PC-9 (cell line): ENCODE measurements around the gene UBTD1.

ENCODE experiments used
- CTCF ChIP-seq: fragments of 200-600 bp; sonication (generic); conservative IDR thresholded peaks from 2 replicates; pipeline ENCODE4 v1.6.1; 2017; ENCODE audit warnings: mixed run types, antibody characterized with exemption, mild to moderate bottlenecking, moderate library complexity
- EZH2 ChIP-seq: fragments of 200-600 bp; sonication (generic); IDR thresholded peaks from 2 replicates; pipeline ENCODE4 v1.8.0; 2017; ENCODE audit warnings: antibody characterized with exemption, low read depth

- TF ChIP-seq CTCF (no peak), EZH2 (no peak)
These were observed 30.6 kb upstream of the UBTD1 start for GRCh38 chr10:97468162-97468561.
